ENCODE results near the gene MARCHF11.

DNA sequence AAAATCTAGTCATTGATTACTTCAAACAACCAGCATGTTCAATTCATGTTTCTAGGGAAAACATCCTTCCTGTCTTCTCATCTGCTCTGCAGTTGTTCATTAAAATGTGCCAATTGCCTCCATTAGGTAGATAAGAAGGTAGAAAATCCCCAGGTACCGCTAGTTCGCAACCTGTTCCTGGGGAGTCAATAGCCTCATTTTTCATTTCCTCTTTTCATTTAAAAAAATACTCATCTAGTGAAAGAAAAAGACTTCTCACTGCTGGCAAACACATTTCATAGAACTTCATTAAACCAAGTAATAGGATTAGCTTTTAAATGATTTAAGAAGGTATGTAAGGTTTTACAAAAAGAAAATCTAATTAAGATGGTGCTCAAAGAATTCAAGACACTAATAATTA is 113.3 kb downstream of the MARCHF11 start:
- TF ChIP-seq POLR2AphosphoS5 (IDR thresholded peaks at IDR 0.05; ENCODE audit: low read depth, low read length), result no peak
- TF ChIP-seq TAF1 (IDR thresholded peaks at IDR 0.05; ENCODE audit: borderline replicate concordance, insufficient read depth, low read length), result no peak
- no peak for TF ChIP-seq SIN3A (IDR thresholded peaks at IDR 0.05; ENCODE audit: borderline replicate concordance, insufficient read depth, low read length)

All from PFSK-1 (cell line).